HG02798 (cell line): ENCODE data around the gene VSTM2A.
A peak's percentile ranks its signal among the peaks of the same experiment; 100 is the strongest.

Experiments used
- ATAC-seq: cut with Tn5 transposase; IDR thresholded peaks from one replicate; pipeline ENCODE4 v1.9.1; 2021; ENCODE audit warnings: mild to moderate bottlenecking; ENCODE audit not compliant: unreplicated experiment, poor library complexity

Gene VSTM2A

GRCh38 chr7:54596747-54597146 lies 54.6 kb downstream of the VSTM2A start:
- ATAC-seq = peak; percentile 87

- ATAC-seq = no peak
Measured at GRCh38 chr7:54615537-54615936, 73.4 kb downstream of the VSTM2A start.
